HG03354 (cell line): ENCODE results near the gene FAM135A.
A peak's percentile ranks its signal among the peaks of the same experiment; 100 is the strongest.
"Not testable (repeated sequence)": the region's sequence is repeated elsewhere in the genome, so short reads cannot be mapped to it uniquely, and the experiment has no call there.

Experiments used
- ATAC-seq: cut with Tn5 transposase; IDR thresholded peaks from one replicate; pipeline ENCODE4 v1.9.1; 2021; ENCODE audit warnings: mild to moderate bottlenecking; ENCODE audit not compliant: unreplicated experiment, poor library complexity, severe bottlenecking

The FAM135A gene

GRCh38 chr6:70447343-70448070 is 34.2 kb downstream of the FAM135A start:
- not testable (repeated sequence) for ATAC-seq

- ATAC-seq, result not testable (repeated sequence)
These were observed 40.6 kb downstream of the FAM135A start for GRCh38 chr6:70453899-70454298.

GRCh38 chr6:70456735-70457134 is 43.4 kb downstream of the FAM135A start:
- no peak for ATAC-seq

GRCh38 chr6:70459235-70459634 is 45.9 kb downstream of the FAM135A start:
- no peak for ATAC-seq

- not testable (repeated sequence) for ATAC-seq
These were observed 46.4 kb downstream of the FAM135A start for GRCh38 chr6:70459699-70460098.

- no peak for ATAC-seq
These were observed 56.7 kb downstream of the FAM135A start for GRCh38 chr6:70470016-70470415.

- not testable (repeated sequence) for ATAC-seq
These were observed 57.2 kb downstream of the FAM135A start for GRCh38 chr6:70470510-70470909.

- ATAC-seq, result no peak
These were observed 61.4 kb downstream of the FAM135A start for GRCh38 chr6:70474751-70475150.

- ATAC-seq, result no peak
These were observed 65.9 kb downstream of the FAM135A start for GRCh38 chr6:70479236-70479635.

- ATAC-seq, result not testable (repeated sequence)
These were observed 73.3 kb downstream of the FAM135A start for GRCh38 chr6:70486638-70487037.

GRCh38 chr6:70489364-70489763 is 76.1 kb downstream of the FAM135A start:
- no peak for ATAC-seq

GRCh38 chr6:70494833-70495232 is 81.5 kb downstream of the FAM135A start:
- no peak for ATAC-seq

- ATAC-seq, result not testable (repeated sequence)
These were observed 82.5 kb downstream of the FAM135A start for GRCh38 chr6:70495790-70496189.

- ATAC-seq, result no peak
These were observed 89.2 kb downstream of the FAM135A start for GRCh38 chr6:70502484-70502883.

GRCh38 chr6:70503813-70504465 is 90.6 kb downstream of the FAM135A start:
- no peak for ATAC-seq

- ATAC-seq, result no peak
These were observed 93.0 kb downstream of the FAM135A start for GRCh38 chr6:70506321-70506720.

GRCh38 chr6:70507161-70507560 is 93.9 kb downstream of the FAM135A start:
- no peak for ATAC-seq

- ATAC-seq, result no peak
These were observed 95.6 kb downstream of the FAM135A start for GRCh38 chr6:70508953-70509352.

- no peak for ATAC-seq
These were observed 97.3 kb downstream of the FAM135A start for GRCh38 chr6:70510600-70510999.

GRCh38 chr6:70518723-70519122 is 105.4 kb downstream of the FAM135A start:
- no peak for ATAC-seq

GRCh38 chr6:70520575-70520974 is 107.3 kb downstream of the FAM135A start:
- peak; percentile 46 for ATAC-seq
